NCI-H1105 (cell line): ENCODE data around the gene THRA.
A peak's percentile ranks its signal among the peaks of the same experiment; 100 is the strongest.

ENCODE experiments used
- DNase-seq: peaks from one replicate; lab custom pipeline; 2025; lab: John Stamatoyannopoulos, UW

THRA gene

DNA sequence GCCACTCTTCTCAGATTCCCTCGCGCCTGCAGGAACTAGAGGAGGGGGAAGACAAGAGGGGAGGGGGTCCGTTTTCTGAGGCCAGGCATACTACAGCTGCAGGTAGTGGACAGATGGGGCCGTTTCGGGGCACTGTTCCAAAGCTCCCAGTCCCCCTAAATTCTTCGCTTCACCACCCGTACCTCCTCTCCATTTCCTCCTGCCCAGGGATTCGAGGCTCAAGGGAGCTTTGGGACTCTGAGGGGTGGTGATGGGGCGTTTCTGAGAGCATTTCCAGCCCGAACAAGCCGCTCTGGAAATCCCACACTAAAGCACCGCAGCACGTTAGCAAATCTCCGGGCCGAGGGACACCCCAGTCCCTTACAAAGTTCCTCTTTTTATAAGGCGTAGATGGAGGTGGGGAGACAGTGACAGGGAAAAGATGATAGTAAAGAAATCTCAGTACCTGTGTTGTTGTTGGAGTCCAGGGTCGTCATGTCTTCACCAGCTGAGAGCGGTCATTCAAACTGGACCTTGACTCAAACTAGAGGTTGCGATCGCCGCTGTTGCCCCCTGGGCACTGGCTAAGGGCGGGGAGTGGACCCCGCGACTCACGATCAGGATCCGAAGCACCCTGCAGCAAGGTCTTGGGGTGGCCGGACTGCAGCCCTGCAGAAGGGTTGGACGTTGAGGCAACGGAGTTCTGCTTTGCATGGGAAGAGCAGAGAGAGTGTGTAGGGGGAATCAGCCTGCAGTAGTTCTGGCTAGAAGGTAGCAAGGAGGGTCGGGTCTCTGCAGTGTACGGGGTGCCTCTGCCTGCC lies 37.1 kb downstream of the THRA start:
- no peak for DNase-seq

GRCh38 chr17:40100419-40100668 lies 37.6 kb downstream of the THRA start, which contains the start of gene NR1D1:
NR1D1 (minus strand) TSS chr17:40100589; CDS start chr17:40100094, 495 bp downstream.
- no peak for DNase-seq

- DNase-seq = peak; percentile 87
Observed at GRCh38 chr17:40100669-40101366, 38.1 kb downstream of the THRA start.

DNA sequence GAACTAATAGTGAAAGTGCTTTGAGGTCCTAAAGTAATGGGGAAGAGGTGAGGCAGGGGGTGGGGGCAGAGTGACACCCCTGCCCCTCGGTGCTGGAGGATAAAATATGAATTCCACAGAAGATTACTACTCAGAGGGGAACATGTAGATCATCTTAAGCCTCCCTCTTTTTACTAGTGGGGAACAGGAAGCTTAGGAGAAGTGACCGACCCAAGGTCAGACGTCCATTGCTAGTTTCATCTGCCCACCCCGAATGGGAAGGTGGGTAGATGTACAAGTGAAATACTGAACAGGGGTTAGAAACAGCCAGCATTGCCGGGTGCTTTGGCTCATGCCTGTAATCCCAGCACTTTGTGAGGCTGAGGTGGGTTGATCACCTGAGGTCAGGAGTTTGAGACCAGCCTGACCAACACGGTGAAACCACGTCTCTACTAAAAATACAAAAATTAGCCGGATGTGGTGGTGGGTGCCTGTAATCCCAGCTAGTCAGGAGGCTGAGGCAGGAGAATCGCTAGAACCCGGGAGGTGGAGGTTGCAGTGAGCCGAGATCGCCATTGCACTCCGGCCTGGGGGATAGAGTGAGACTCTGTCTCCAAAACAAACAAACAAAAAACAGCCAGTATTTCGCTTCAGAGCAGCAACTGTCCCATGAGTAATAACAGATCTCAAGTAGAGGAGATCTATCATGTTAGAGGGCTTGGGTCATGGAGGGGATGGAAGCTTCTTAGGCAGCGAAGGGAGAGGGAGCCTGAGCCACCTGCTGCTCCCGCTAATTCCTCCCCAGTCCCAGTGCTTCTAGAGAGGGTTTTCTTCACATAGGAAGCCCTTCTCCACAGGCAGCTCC lies 38.8 kb downstream of the THRA start:
- DNase-seq = no peak

DNA sequence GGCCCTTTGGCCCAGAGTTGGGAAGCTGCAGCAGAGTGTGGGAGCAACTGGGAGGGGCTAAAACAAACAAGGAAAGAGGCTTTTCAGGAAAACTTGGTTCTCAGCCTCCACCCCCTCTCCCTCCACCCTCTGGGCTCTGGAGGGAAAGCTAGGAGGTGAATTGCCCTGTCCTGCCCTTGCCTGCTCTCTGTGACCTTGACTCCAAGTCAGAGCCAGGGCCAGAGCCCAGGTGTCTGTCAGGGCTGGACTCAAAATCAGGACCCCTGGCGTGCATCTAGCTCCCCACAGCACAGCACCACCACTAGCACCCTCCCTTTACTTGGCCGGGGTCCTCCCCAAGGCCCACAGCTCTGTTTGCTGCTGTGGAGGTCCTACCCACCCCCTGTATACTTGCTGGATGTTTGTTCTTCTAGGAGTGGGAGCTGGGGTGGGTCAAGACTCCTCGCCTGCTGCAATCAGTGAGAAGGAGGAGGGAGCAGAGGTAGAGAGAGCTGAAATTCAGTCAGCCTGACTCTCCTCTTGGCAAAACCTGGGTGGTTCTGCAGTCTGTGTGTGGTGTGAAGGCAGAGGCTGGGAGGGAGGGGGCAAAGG lies 40.4 kb downstream of the THRA start:
- DNase-seq = no peak

- DNase-seq = no peak
Observed at GRCh38 chr17:40103688-40104087, 40.9 kb downstream of the THRA start.

- DNase-seq = no peak
Observed at GRCh38 chr17:40104594-40105486, 42.1 kb downstream of the THRA start.

DNA sequence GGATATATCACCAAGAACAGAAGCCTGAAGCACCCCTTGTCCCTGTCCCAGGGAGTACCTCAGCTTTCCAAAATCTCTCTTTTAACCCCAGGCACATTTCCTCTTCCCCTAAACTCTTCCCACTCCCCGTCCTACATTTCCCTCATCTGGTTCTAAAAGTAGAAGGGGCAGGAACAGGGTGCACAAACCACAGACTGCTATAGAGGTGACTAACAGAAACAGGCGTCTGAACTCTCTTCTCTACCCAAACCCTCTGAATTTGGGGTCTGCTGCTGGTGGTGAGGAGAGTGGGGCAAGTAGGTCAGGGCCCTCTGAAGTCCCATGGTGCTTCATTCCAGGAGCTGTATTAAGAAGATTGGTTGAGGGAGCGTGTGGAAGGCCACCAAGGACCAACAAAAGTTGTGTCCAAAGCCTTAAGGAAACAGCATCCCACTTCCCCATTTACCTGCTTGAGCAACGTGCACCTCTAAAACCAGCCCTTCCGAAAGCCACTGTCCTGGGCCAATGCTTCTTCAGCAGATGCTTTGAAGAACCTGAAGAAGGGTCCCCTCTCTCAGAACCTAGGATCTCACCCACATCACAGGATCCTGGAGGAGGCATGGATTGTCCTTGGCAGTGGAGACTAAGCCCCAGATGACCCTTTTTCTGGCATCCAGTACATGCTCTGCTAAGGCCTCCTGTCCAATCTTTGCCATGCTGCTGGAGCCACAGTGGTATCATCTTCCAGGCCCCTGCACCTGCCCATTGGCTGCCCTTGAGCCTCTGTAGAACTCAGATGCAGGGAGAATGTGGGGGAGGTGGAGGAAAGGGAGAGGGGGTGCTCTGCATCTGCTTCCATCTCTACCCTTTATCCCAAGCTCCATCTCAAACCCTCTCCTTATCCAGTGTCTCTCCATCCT lies 43.3 kb downstream of the THRA start:
- no peak for DNase-seq

- DNase-seq = no peak
Observed at GRCh38 chr17:40106760-40107521, 44.2 kb downstream of the THRA start.

- no peak for DNase-seq
Observed at GRCh38 chr17:40107522-40108174, 44.9 kb downstream of the THRA start.

DNA sequence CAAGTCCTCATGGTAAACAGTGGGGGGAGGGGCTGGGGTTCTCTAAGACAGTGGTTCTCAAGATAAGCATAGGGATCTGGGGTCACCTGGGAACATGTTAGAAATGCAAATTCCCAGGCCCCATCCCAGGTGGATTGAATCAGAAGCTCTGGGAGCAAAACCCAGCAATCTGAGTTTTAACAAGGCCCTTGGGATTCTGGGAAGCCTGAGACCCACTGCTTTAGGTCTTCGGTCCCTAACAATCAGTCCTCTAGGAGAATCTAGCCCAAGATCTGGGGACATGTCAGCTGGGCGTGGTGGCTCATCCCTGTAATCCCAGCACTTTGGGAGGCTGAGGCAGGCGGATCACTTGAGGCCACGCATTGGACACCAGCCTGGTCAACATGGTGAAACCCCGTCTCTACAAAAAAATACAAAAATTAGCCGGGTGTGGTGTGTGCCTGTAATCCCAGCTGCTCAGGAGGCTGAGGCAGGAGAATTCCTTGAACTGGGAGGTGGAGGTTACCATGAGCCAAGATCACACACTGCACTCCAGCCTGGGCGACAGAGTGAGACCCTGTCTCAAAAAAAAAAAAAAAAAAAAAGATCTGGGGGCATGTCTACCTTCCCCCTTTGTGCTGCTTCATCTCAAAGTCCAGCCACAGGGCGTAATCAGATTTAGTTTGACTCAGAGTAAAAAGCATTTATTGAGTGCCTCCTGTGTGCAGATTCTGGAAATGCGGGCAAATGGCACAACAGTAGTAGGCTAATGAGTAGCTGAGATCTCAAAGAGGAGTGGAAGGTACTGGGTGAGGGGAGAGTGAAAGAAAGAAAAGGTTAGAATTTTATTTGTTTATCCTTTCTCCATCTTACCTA lies 46.4 kb downstream of the THRA start:
- DNase-seq = no peak

DNA sequence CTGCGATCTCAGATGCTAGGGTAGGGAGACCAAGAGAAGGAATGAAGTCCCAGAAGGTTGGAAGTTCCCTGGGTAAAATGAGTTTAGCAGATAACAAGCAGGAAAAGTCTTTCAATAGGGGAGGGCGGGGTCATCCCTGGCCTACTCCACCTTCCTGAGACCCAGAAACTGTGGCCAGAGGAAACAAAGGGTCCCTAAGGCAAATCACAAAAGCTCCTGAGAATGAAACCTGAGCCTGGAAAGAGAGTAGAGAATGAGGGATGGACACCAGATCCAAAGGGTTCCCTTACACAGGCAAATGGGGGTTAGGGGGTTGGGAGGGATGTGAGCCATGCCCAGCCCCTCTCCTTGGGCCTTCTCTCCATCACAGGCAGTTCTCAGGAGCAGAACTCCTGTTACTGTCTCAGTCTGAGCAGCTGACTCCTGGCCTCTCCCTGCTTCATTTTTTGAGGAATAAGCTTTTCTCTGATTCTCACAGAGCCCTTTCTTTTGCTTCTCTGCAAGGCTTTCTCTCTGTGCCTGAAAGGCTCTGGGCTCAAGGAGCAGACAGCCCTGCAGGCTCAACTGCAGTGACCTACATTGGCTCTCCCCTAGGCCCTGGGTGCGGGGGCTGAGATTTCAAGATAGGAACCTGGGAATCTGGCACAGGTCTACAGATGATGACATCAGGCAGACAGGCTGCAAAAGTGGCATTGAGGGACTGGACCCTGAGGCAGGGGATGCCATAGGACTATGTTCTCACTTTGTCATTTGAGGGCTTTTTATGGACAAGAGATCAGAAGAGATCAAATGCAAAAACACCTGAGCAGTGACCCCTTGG lies 47.5 kb downstream of the THRA start:
- DNase-seq = no peak

DNA sequence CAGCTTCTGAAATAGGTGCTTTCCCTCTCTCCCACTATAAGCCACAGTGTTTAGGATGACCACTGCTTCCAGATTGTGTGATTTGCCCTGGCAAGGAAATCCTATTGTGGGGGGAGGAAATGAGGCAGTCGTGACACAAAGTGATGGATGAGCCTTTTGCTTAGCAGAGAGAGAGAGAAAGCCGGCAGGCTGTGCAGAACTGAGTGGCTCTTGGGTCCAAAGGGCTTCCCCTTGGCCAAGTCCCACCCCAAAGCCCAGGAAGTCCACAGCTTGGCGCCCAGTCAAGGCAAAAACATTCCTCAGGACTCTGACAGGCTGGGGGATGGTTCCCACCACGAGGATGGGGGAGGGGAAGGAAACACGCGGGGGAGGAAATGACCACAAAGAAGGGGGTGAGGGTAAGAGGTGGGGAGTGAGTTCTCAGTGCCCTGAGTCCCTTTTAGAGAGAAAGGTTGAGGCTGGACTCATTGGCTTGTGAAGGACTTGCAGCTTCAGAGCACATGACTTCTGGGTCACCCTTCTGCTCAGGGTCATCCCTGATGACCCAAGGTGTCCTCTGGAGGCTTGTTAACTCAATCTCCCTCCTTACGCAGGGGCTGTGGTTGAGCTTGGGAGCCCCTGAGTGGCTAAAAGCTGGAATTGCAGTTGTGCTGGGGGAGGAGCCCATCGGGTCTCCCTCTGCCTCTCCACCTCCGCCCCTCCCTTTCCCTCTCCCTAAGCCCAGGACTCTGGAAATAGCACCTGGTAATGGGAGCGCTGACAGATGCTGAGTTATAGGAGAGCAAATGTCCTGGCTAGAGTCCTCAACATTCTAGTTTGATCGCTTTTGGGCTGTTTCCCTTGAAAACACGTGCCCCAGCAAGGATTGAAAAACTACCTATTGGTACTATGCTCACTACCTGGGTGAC lies 48.7 kb downstream of the THRA start:
- DNase-seq = peak; percentile 85

DNA sequence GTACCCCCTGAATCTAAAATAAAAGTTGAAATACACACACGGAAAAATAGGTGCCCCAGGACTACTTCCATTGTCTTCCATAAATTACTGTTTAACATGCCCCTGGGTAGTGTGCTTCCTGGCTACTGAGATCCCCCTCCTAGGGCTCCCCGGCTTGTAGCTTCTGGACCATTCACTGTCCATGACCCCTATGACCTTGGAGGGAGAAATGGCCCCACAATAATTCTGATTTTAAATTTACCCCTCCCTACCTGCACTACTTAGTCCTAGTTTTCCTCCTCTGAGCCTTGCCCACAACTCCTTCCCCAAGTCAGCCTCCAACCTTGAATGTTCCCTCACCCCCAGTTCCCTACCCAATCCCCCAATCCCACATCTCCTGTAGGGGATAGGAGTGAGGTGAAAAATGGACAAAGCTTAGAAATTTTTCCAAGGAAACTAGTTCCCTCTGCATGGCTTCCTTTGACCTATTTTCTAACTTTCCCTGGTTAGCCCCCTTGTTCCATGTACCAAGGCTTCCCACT lies 49.5 kb downstream of the THRA start:
- DNase-seq = no peak

- no peak for DNase-seq
Observed at GRCh38 chr17:40112718-40113109, 49.9 kb downstream of the THRA start.
